ENCODE data around the gene PACRG.

Gene PACRG

GRCh38 chr6:163320804-163321203, 593.0 kb downstream of the PACRG start:
- no peak for DNase-seq (ENCODE audit: insufficient read length, low spot score)
- no peak for FAIRE-seq

- DNase-seq (ENCODE audit: insufficient read length, low spot score) (no peak), FAIRE-seq (no peak)
These were observed 593.9 kb downstream of the PACRG start for GRCh38 chr6:163321717-163322116.

- no peak for FAIRE-seq
- no peak for DNase-seq (ENCODE audit: insufficient read length, low spot score)
These were observed 595.5 kb downstream of the PACRG start for GRCh38 chr6:163323274-163323673.

- DNase-seq (ENCODE audit: insufficient read length, low spot score): no peak
- FAIRE-seq: no peak
These were observed 595.9 kb downstream of the PACRG start for GRCh38 chr6:163323705-163324104.

- FAIRE-seq: no peak
- DNase-seq (ENCODE audit: insufficient read length, low spot score): no peak
These were observed 596.5 kb downstream of the PACRG start for GRCh38 chr6:163324326-163324687.

GRCh38 chr6:163324688-163325389, 597.1 kb downstream of the PACRG start:
- DNase-seq (ENCODE audit: insufficient read length, low spot score): no peak
- no peak for FAIRE-seq

GRCh38 chr6:163325390-163325784, 597.6 kb downstream of the PACRG start:
- no peak for FAIRE-seq
- DNase-seq (ENCODE audit: insufficient read length, low spot score): no peak

- DNase-seq (ENCODE audit: insufficient read length, low spot score): no peak
- no peak for FAIRE-seq
These were observed 599.5 kb downstream of the PACRG start for GRCh38 chr6:163327165-163327880.

- DNase-seq (ENCODE audit: insufficient read length, low spot score): no peak
- FAIRE-seq: no peak
These were observed 600.1 kb downstream of the PACRG start for GRCh38 chr6:163327921-163328320.

GRCh38 chr6:163328411-163328810, 600.6 kb downstream of the PACRG start:
- no peak for FAIRE-seq
- DNase-seq (ENCODE audit: insufficient read length, low spot score): no peak

GRCh38 chr6:163329991-163330390, 602.2 kb downstream of the PACRG start:
- DNase-seq (ENCODE audit: insufficient read length, low spot score): no peak
- no peak for FAIRE-seq

GRCh38 chr6:163331245-163331644, 603.5 kb downstream of the PACRG start:
- no peak for DNase-seq (ENCODE audit: insufficient read length, low spot score)
- FAIRE-seq: no peak

GRCh38 chr6:163332575-163332974, 604.8 kb downstream of the PACRG start:
- FAIRE-seq (no peak), DNase-seq (ENCODE audit: insufficient read length, low spot score) (no peak)

- FAIRE-seq (no peak), DNase-seq (ENCODE audit: insufficient read length, low spot score) (no peak)
These were observed 605.3 kb downstream of the PACRG start for GRCh38 chr6:163333038-163333437.

- FAIRE-seq (no peak), DNase-seq (ENCODE audit: insufficient read length, low spot score) (no peak)
These were observed 606.2 kb downstream of the PACRG start for GRCh38 chr6:163333701-163334663.

GRCh38 chr6:163335056-163335455, 607.3 kb downstream of the PACRG start:
- no peak for DNase-seq (ENCODE audit: insufficient read length, low spot score)
- FAIRE-seq: no peak

GRCh38 chr6:163335671-163336545, 608.1 kb downstream of the PACRG start:
- no peak for DNase-seq (ENCODE audit: insufficient read length, low spot score)
- FAIRE-seq: no peak

- no peak for DNase-seq (ENCODE audit: insufficient read length, low spot score)
- no peak for FAIRE-seq
These were observed 609.2 kb downstream of the PACRG start for GRCh38 chr6:163336961-163337360.

GRCh38 chr6:163337958-163338357, 610.2 kb downstream of the PACRG start:
- DNase-seq (ENCODE audit: insufficient read length, low spot score) (no peak), FAIRE-seq (no peak)

GRCh38 chr6:163338671-163339405, 611.1 kb downstream of the PACRG start:
- no peak for DNase-seq (ENCODE audit: insufficient read length, low spot score)
- no peak for FAIRE-seq

Data from HTR-8/SVneo (cell line).